GM23338 (cell line): ENCODE results near the gene COL2A1. TPM values are rescaled to one million over a fixed set of nuclear protein-coding genes. Genes with fewer than 3 reads are reported as not detected.

Source experiments
- ATAC-seq: fragments of 200-7000 bp; cut with Tn5 transposase; 3 replicates; pipeline ENCODE4 v1.9.1; 2020
- DNase-seq: peaks from one replicate; pipeline ENCODE4 v3.0.0-alpha.2; 2015; ENCODE audit warnings: low spot score
- H2AFZ ChIP-seq: fragments of 200-600 bp; sonication (generic); 2 replicates; pipeline ENCODE4 v1.8.0; 2016; ENCODE audit warnings: antibody characterized with exemption, mild to moderate bottlenecking, moderate library complexity
- H3F3A ChIP-seq: fragments of 200-600 bp; sonication (generic); replicated peaks from 2 replicates; pipeline ENCODE4 v1.8.0; 2017; ENCODE audit warnings: antibody characterized with exemption, mixed run types, low read depth
- H3K27ac ChIP-seq: fragments of 200-600 bp; sonication (generic); 2 replicates; pipeline ENCODE4 v1.6.1; 2016; ENCODE audit warnings: low read depth
- H3K27me3 ChIP-seq: fragments of 200-600 bp; sonication (generic); 2 replicates; pipeline ENCODE4 v1.8.0; 2016; ENCODE audit warnings: mild to moderate bottlenecking, mixed run types, moderate library complexity; ENCODE audit not compliant: insufficient read depth
- H3K36me3 ChIP-seq: fragments of 200-600 bp; sonication (generic); 2 replicates; pipeline ENCODE4 v1.8.0; 2016; ENCODE audit warnings: mild to moderate bottlenecking; ENCODE audit not compliant: insufficient read depth
- H3K4me1 ChIP-seq: fragments of 200-600 bp; sonication (generic); 2 replicates; pipeline ENCODE4 v1.8.0; 2016; ENCODE audit warnings: mild to moderate bottlenecking, moderate library complexity; ENCODE audit not compliant: insufficient read depth
- H3K4me2 ChIP-seq: fragments of 200-600 bp; sonication (generic); 2 replicates; pipeline ENCODE4 v1.7.1; 2017; ENCODE audit warnings: mixed run types
- H3K4me3 ChIP-seq: fragments of 200-600 bp; sonication (generic); 2 replicates; pipeline ENCODE4 v1.6.1; 2016; ENCODE audit warnings: mixed run types
- H3K79me2 ChIP-seq: fragments of 200-600 bp; sonication (generic); replicated peaks from 2 replicates; pipeline ENCODE4 v1.8.0; 2017; ENCODE audit warnings: mild to moderate bottlenecking; ENCODE audit not compliant: insufficient read depth
- H3K9me2 ChIP-seq: fragments of 200-600 bp; sonication (generic); 2 replicates; pipeline ENCODE4 v1.8.0; 2017; ENCODE audit not compliant: insufficient read depth
- H4K20me1 ChIP-seq: fragments of 200-600 bp; sonication (generic); replicated peaks from 2 replicates; pipeline ENCODE4 v1.8.0; 2017; ENCODE audit warnings: mild to moderate bottlenecking; ENCODE audit not compliant: insufficient read depth
- H3K27ac Mint-ChIP-seq: 2 replicates; pipeline ENCODE4 v1.8.0; 2020; ENCODE audit warnings: inconsistent platforms, mild to moderate bottlenecking, moderate library complexity, mixed read lengths
- H3K27me3 Mint-ChIP-seq: 3 replicates; pipeline ENCODE4 v1.8.0; 2022; ENCODE audit warnings: low read depth, mild to moderate bottlenecking, moderate library complexity, mixed read lengths, inconsistent platforms; ENCODE audit not compliant: insufficient read depth, poor library complexity
- H3K36me3 Mint-ChIP-seq: 3 replicates; pipeline ENCODE4 v1.8.0; 2021; ENCODE audit warnings: low read depth, mild to moderate bottlenecking, inconsistent platforms, moderate library complexity, mixed read lengths
- H3K4me1 Mint-ChIP-seq: 3 replicates; pipeline ENCODE4 v1.8.0; 2020; ENCODE audit warnings: mild to moderate bottlenecking, inconsistent platforms, mixed read lengths
- H3K4me3 Mint-ChIP-seq: 3 replicates; pipeline ENCODE4 v1.8.0; 2021; ENCODE audit warnings: moderate library complexity, mild to moderate bottlenecking, inconsistent platforms, mixed read lengths
- H3K9me3 Mint-ChIP-seq: 3 replicates; pipeline ENCODE4 v1.8.0; 2020; ENCODE audit warnings: moderate library complexity, mild to moderate bottlenecking, inconsistent platforms, mixed read lengths
- CREB1 ChIP-seq: fragments of 250-450 bp; sonication (Bioruptor Pico); IDR thresholded peaks from 2 replicates; pipeline ENCODE4 v1.5.0; 2020; ENCODE audit warnings: low read depth, mild to moderate bottlenecking, moderate library complexity
- EZH2 ChIP-seq: fragments of 200-600 bp; sonication (generic); IDR thresholded peaks from one replicate; pipeline ENCODE4 v1.8.0; 2017; ENCODE audit warnings: antibody characterized with exemption, mild to moderate bottlenecking, low read depth; ENCODE audit not compliant: unreplicated experiment
- EZH2phosphoT487 ChIP-seq: fragments of 200-600 bp; sonication (generic); IDR thresholded peaks from one replicate; pipeline ENCODE4 v1.8.1; 2018; ENCODE audit warnings: antibody characterized with exemption; ENCODE audit not compliant: unreplicated experiment
- JUNB ChIP-seq: IDR thresholded peaks from one replicate; pipeline ENCODE4 v1.6.1; 2016; ENCODE audit warnings: antibody characterized with exemption; ENCODE audit not compliant: unreplicated experiment
- NANOG ChIP-seq: IDR thresholded peaks from 2 replicates; pipeline ENCODE4 v1.6.1; 2016; ENCODE audit warnings: antibody characterized with exemption, borderline replicate concordance
- POLR2AphosphoS5 ChIP-seq: IDR thresholded peaks from 2 replicates; pipeline ENCODE4 v1.6.1; 2016; ENCODE audit warnings: antibody characterized with exemption, low read depth
- STAT1 ChIP-seq: IDR thresholded peaks from one replicate; pipeline ENCODE4 v1.6.1; 2016; ENCODE audit warnings: antibody characterized with exemption; ENCODE audit not compliant: unreplicated experiment
- ZNF114 ChIP-seq: fragments of 250-450 bp; sonication (Bioruptor Pico); IDR thresholded peaks from 2 replicates; pipeline ENCODE4 v1.5.0; 2020; ENCODE audit warnings: mild to moderate bottlenecking, moderate library complexity
- polyA plus RNA-seq: library from polyadenylated mRNA; unstranded; fragments of >200 nt; fragmentation: Nextera tagmentation; extraction: Ambion mirVana; gene quantifications from 2 replicates; pipeline ENCODE4 v1.2.1, GENCODE V29; 2016
- total RNA-seq: library from RNA; depleted of rRNA; stranded (reverse); fragments of >200 nt; shearing (Covaris generic); gene quantifications from 2 replicates; pipeline ENCODE4 v1.2.3, GENCODE V29; 2014
- TF ChIP-seq, protein P1 (sequence below): fragments of 250-450 bp; sonication (Bioruptor Pico); IDR thresholded peaks from 2 replicates; pipeline ENCODE4 v1.5.0; 2020; ENCODE audit warnings: mild to moderate bottlenecking, moderate library complexity
- TF ChIP-seq, protein P2 (sequence below): IDR thresholded peaks from one replicate; pipeline ENCODE4 v1.6.1; 2018; ENCODE audit warnings: antibody characterized with exemption; ENCODE audit not compliant: unreplicated experiment
- TF ChIP-seq, protein P3 (sequence below), 2 experiments: fragments of 200-600 bp in 1 of 2; sonication (generic) in 1 of 2; conservative IDR thresholded peaks; 2 replicates each; pipeline versions ENCODE4 v1.5.1 to v1.6.1; 2016 to 2017; ENCODE audit warnings: antibody characterized with exemption in 2 of 2, low read depth in 2 of 2, mild to moderate bottlenecking in 2 of 2, moderate library complexity in 1 of 2

The COL2A1 gene
- total and polyA plus RNA-seq, 2 experiments from 2014 or later = 7.0 to 24.6 TPM

DNA sequence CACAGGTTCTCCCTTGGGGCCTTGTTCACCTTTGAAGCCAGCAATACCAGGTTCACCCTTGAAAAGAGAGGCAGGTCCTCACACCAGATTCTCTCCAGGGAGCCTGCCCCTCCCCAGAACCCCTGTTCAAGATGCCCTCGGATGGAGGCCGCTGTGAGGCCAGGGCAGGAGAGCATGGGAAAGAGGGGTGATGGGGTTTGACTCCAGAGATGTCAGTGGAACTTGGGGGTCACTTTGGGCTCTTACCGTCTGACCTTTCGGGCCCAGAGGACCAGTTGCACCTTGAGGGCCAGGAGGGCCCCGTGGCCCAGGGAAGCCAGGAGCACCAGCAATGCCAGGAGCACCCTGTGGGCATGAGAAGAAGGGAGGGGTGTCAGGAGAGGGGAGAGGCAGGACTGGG lies 17.4 kb downstream of the COL2A1 start:
- Histone ChIP-seq H3K27ac (no peak overlapping the region), H3K9me2 (no peaks in the 10 kb centered on the region), H3K4me1 (peaks cover 4% of the 10 kb centered on the region; the same call in 1 of the 2 replicates), H3K4me3 (no peak overlapping the region), H2AFZ (no peak overlapping the region), H3K27me3 (no peaks in the 10 kb centered on the region), H3K79me2 (no peaks in the 10 kb centered on the region), H4K20me1 (no peaks in the 10 kb centered on the region; the same call in 1 of the 2 replicates), H3K36me3 (no peaks in the 10 kb centered on the region), H3K4me2 (no peak overlapping the region), H3F3A (no peaks in the 10 kb centered on the region)
- no peaks in the 10 kb centered on the region; the same call in 2 of the 3 replicates for H3K36me3 Mint-ChIP-seq
- H3K27me3 Mint-ChIP-seq = peaks cover 36% of the 10 kb centered on the region
- H3K27ac Mint-ChIP-seq = no peak overlapping the region
- no peak for DNase-seq
- H3K9me3 Mint-ChIP-seq = no peaks in the 10 kb centered on the region
- no peak for ATAC-seq
- peaks cover 15% of the 10 kb centered on the region for H3K4me1 Mint-ChIP-seq
- TF ChIP-seq EZH2 = no peak
- no peak overlapping the region for H3K4me3 Mint-ChIP-seq

DNA sequence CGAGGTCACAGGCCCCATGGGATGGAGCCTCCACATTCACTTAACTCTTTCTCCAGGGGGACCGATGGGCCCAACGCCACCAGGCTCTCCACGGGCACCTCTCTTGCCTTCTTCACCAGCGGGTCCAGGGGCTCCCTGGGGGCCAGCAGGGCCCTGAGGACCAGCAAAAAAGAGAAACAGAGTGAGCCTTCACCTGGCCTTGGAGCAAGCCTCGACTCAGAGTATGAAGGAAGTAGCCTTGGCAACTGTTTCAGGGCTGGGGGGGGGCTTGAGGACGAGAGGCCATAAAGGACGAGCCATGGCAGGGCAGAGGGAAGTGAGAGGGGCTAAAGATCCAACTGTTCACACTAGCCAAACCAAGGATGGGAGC lies 18.0 kb downstream of the COL2A1 start:
- Histone ChIP-seq H2AFZ (no peak overlapping the region), H3F3A (no peaks in the 10 kb centered on the region), H4K20me1 (no peaks in the 10 kb centered on the region; the same call in 1 of the 2 replicates), H3K4me1 (peaks cover 4% of the 10 kb centered on the region; the same call in 1 of the 2 replicates), H3K27ac (no peak overlapping the region), H3K9me2 (no peaks in the 10 kb centered on the region), H3K4me3 (no peak overlapping the region), H3K79me2 (no peaks in the 10 kb centered on the region), H3K36me3 (no peaks in the 10 kb centered on the region), H3K4me2 (no peak overlapping the region), H3K27me3 (no peaks in the 10 kb centered on the region)
- DNase-seq = no peak
- peaks cover 15% of the 10 kb centered on the region for H3K4me1 Mint-ChIP-seq
- TF ChIP-seq, protein P1, sequence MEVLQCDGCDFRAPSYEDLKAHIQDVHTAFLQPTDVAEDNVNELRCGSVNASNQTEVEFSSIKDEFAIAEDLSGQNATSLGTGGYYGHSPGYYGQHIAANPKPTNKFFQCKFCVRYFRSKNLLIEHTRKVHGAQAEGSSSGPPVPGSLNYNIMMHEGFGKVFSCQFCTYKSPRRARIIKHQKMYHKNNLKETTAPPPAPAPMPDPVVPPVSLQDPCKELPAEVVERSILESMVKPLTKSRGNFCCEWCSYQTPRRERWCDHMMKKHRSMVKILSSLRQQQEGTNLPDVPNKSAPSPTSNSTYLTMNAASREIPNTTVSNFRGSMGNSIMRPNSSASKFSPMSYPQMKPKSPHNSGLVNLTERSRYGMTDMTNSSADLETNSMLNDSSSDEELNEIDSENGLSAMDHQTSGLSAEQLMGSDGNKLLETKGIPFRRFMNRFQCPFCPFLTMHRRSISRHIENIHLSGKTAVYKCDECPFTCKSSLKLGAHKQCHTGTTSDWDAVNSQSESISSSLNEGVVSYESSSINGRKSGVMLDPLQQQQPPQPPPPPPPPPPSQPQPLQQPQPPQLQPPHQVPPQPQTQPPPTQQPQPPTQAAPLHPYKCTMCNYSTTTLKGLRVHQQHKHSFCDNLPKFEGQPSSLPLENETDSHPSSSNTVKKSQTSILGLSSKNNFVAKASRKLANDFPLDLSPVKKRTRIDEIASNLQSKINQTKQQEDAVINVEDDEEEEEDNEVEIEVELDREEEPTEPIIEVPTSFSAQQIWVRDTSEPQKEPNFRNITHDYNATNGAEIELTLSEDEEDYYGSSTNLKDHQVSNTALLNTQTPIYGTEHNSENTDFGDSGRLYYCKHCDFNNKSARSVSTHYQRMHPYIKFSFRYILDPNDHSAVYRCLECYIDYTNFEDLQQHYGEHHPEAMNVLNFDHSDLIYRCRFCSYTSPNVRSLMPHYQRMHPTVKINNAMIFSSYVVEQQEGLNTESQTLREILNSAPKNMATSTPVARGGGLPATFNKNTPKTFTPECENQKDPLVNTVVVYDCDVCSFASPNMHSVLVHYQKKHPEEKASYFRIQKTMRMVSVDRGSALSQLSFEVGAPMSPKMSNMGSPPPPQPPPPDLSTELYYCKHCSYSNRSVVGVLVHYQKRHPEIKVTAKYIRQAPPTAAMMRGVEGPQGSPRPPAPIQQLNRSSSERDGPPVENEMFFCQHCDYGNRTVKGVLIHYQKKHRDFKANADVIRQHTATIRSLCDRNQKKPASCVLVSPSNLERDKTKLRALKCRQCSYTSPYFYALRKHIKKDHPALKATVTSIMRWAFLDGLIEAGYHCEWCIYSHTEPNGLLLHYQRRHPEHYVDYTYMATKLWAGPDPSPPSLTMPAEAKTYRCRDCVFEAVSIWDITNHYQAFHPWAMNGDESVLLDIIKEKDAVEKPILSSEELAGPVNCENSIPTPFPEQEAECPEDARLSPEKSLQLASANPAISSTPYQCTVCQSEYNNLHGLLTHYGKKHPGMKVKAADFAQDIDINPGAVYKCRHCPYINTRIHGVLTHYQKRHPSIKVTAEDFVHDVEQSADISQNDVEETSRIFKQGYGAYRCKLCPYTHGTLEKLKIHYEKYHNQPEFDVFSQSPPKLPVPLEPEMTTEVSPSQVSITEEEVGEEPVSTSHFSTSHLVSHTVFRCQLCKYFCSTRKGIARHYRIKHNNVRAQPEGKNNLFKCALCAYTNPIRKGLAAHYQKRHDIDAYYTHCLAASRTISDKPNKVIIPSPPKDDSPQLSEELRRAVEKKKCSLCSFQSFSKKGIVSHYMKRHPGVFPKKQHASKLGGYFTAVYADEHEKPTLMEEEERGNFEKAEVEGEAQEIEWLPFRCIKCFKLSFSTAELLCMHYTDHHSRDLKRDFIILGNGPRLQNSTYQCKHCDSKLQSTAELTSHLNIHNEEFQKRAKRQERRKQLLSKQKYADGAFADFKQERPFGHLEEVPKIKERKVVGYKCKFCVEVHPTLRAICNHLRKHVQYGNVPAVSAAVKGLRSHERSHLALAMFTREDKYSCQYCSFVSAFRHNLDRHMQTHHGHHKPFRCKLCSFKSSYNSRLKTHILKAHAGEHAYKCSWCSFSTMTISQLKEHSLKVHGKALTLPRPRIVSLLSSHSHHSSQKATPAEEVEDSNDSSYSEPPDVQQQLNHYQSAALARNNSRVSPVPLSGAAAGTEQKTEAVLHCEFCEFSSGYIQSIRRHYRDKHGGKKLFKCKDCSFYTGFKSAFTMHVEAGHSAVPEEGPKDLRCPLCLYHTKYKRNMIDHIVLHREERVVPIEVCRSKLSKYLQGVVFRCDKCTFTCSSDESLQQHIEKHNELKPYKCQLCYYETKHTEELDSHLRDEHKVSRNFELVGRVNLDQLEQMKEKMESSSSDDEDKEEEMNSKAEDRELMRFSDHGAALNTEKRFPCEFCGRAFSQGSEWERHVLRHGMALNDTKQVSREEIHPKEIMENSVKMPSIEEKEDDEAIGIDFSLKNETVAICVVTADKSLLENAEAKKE (CRISPR knock-in tag) = no peak
- TF ChIP-seq, protein P2, sequence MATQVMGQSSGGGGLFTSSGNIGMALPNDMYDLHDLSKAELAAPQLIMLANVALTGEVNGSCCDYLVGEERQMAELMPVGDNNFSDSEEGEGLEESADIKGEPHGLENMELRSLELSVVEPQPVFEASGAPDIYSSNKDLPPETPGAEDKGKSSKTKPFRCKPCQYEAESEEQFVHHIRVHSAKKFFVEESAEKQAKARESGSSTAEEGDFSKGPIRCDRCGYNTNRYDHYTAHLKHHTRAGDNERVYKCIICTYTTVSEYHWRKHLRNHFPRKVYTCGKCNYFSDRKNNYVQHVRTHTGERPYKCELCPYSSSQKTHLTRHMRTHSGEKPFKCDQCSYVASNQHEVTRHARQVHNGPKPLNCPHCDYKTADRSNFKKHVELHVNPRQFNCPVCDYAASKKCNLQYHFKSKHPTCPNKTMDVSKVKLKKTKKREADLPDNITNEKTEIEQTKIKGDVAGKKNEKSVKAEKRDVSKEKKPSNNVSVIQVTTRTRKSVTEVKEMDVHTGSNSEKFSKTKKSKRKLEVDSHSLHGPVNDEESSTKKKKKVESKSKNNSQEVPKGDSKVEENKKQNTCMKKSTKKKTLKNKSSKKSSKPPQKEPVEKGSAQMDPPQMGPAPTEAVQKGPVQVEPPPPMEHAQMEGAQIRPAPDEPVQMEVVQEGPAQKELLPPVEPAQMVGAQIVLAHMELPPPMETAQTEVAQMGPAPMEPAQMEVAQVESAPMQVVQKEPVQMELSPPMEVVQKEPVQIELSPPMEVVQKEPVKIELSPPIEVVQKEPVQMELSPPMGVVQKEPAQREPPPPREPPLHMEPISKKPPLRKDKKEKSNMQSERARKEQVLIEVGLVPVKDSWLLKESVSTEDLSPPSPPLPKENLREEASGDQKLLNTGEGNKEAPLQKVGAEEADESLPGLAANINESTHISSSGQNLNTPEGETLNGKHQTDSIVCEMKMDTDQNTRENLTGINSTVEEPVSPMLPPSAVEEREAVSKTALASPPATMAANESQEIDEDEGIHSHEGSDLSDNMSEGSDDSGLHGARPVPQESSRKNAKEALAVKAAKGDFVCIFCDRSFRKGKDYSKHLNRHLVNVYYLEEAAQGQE = no peak
- no peak for TF ChIP-seq EZH2phosphoT487
- TF ChIP-seq EZH2 = no peak
- TF ChIP-seq NANOG = no peak
- no peak for TF ChIP-seq CREB1 (CRISPR knock-in tag)
- TF ChIP-seq ZNF114 (CRISPR knock-in tag) = no peak
- TF ChIP-seq POLR2AphosphoS5 = no peak
- TF ChIP-seq JUNB = no peak
- TF ChIP-seq, protein P3, sequence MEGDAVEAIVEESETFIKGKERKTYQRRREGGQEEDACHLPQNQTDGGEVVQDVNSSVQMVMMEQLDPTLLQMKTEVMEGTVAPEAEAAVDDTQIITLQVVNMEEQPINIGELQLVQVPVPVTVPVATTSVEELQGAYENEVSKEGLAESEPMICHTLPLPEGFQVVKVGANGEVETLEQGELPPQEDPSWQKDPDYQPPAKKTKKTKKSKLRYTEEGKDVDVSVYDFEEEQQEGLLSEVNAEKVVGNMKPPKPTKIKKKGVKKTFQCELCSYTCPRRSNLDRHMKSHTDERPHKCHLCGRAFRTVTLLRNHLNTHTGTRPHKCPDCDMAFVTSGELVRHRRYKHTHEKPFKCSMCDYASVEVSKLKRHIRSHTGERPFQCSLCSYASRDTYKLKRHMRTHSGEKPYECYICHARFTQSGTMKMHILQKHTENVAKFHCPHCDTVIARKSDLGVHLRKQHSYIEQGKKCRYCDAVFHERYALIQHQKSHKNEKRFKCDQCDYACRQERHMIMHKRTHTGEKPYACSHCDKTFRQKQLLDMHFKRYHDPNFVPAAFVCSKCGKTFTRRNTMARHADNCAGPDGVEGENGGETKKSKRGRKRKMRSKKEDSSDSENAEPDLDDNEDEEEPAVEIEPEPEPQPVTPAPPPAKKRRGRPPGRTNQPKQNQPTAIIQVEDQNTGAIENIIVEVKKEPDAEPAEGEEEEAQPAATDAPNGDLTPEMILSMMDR (conservative IDR thresholded peaks at IDR 0.05; ENCODE audit: low read depth in 2 of 2) = no peak
- TF ChIP-seq STAT1 = no peak
- no peaks in the 10 kb centered on the region; the same call in 2 of the 3 replicates for H3K36me3 Mint-ChIP-seq
- H3K4me3 Mint-ChIP-seq = no peak overlapping the region
- peaks cover 33% of the 10 kb centered on the region for H3K27me3 Mint-ChIP-seq
- no peak for ATAC-seq
- H3K27ac Mint-ChIP-seq = no peak overlapping the region
- H3K9me3 Mint-ChIP-seq = no peaks in the 10 kb centered on the region
